ENCODE measurements around the gene CCNT2. TPM values are rescaled to one million over a fixed set of nuclear protein-coding genes. Genes with fewer than 3 reads are reported as not detected.

The CCNT2 gene
- total and polyA plus RNA-seq, 3 donors from 2014 or later, result 28.2 to 52.8 (median 49.3) TPM

DNA sequence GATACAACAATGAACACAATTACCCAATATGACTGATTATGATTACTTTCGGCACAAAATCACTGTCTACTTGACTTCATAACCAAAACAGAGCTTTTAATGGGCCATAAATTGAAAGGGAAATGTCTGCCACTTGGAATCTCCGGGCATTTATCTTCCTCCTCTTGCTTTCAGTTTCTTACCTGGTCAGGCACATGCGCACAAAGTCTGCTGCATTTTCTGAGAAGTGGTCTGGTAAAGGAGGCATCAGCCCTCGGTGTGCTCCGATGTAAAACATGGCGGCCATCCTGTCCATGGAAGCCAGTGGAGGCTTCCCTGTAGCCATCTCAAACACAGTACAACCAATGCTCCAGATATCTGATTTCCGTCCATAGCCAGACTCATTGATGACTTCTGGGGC is 62.0 kb downstream of the CCNT2 start:
- no peak for DNase-seq
- Histone ChIP-seq H3K9me3 (no peaks in the 10 kb centered on the region), H3K36me3 (ENCODE audit: low read depth, missing control alignments) (no peaks in the 10 kb centered on the region), H3K27ac (no peak overlapping the region), H3K4me3 (no peak overlapping the region), H3K27me3 (no peaks in the 10 kb centered on the region), H3K4me1 (no peaks in the 10 kb centered on the region)
- 88 to 92% methylated on average over 7 of the region's 7 CpGs for WGBS, 2 donors
- intact Hi-C loops (cut with DNase I; ENCODE audit: low total_unique reads), result no loop called here
- no peak for TF ChIP-seq POLR2A (IDR thresholded peaks at IDR 0.05)
- TF ChIP-seq, protein P1, sequence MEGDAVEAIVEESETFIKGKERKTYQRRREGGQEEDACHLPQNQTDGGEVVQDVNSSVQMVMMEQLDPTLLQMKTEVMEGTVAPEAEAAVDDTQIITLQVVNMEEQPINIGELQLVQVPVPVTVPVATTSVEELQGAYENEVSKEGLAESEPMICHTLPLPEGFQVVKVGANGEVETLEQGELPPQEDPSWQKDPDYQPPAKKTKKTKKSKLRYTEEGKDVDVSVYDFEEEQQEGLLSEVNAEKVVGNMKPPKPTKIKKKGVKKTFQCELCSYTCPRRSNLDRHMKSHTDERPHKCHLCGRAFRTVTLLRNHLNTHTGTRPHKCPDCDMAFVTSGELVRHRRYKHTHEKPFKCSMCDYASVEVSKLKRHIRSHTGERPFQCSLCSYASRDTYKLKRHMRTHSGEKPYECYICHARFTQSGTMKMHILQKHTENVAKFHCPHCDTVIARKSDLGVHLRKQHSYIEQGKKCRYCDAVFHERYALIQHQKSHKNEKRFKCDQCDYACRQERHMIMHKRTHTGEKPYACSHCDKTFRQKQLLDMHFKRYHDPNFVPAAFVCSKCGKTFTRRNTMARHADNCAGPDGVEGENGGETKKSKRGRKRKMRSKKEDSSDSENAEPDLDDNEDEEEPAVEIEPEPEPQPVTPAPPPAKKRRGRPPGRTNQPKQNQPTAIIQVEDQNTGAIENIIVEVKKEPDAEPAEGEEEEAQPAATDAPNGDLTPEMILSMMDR (IDR thresholded peaks at IDR 0.05), result no peak

DNA sequence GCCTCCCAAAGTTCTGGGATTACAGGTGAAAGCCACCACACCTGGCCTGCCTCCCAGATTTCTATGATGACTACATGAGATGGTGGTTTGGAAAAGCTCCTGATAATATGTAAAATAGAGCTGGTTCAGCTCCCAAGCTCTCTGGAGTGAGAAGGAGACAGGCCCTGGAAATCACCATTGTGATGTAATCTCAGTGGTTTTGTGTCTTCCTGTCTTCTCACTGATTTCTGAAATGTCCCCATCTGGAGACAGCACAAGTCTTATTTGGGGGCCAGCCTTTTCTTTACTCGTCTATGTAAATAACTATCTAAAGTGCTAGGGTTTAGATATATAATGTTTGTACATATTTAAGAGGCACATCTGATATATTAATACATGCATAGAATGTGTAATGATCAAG is 64.0 kb downstream of the CCNT2 start:
- H3K4me1 ChIP-seq, result no peaks in the 10 kb centered on the region
- no peak for TF ChIP-seq POLR2A (IDR thresholded peaks at IDR 0.05)
- TF ChIP-seq, protein P1 (IDR thresholded peaks at IDR 0.05), result no peak
- 84 to 90% methylated on average over 1 of the region's 1 CpG for WGBS, 2 donors
- no peaks in the 10 kb centered on the region for H3K9me3 ChIP-seq
- no peak overlapping the region for H3K27ac ChIP-seq
- H3K4me3 ChIP-seq, result no peak overlapping the region
- DNase-seq, result no peak
- intact Hi-C loops (cut with DNase I; ENCODE audit: low total_unique reads), result no loop called here
- no peaks in the 10 kb centered on the region for H3K27me3 ChIP-seq
- H3K36me3 ChIP-seq (ENCODE audit: low read depth, missing control alignments), result no peaks in the 10 kb centered on the region

DNA sequence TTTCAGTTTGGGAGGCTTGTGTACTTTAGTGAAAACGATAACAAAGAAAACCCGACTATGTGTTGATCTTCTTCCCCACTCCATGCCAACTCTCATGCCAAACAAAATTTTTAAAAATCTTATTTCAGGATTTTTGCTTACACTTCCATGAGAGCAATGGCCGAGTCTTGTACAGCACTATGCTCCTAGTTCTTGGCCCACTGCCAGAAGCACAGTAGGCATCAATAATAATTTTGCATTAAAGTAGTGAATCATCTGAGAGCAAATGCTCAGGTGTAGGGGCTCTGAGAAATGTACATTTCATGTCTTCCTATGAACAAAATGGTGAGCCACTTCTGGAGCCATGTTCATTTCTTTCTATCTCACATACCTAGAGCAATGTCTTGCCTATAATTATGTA is 66.4 kb downstream of the CCNT2 start:
- H3K9me3 ChIP-seq, result no peaks in the 10 kb centered on the region
- no peak overlapping the region for H3K27ac ChIP-seq
- WGBS, 2 donors, result 94 to 98% methylated on average over 3 of the region's 3 CpGs
- no peak for TF ChIP-seq POLR2A (IDR thresholded peaks at IDR 0.05)
- TF ChIP-seq, protein P1 (IDR thresholded peaks at IDR 0.05), result no peak
- no peaks in the 10 kb centered on the region for H3K36me3 ChIP-seq (ENCODE audit: low read depth, missing control alignments)
- no peak for DNase-seq
- intact Hi-C loops (cut with DNase I; ENCODE audit: low total_unique reads), result no loop called here
- H3K4me3 ChIP-seq, result no peak overlapping the region
- no peaks in the 10 kb centered on the region for H3K27me3 ChIP-seq
- H3K4me1 ChIP-seq, result no peaks in the 10 kb centered on the region

DNA sequence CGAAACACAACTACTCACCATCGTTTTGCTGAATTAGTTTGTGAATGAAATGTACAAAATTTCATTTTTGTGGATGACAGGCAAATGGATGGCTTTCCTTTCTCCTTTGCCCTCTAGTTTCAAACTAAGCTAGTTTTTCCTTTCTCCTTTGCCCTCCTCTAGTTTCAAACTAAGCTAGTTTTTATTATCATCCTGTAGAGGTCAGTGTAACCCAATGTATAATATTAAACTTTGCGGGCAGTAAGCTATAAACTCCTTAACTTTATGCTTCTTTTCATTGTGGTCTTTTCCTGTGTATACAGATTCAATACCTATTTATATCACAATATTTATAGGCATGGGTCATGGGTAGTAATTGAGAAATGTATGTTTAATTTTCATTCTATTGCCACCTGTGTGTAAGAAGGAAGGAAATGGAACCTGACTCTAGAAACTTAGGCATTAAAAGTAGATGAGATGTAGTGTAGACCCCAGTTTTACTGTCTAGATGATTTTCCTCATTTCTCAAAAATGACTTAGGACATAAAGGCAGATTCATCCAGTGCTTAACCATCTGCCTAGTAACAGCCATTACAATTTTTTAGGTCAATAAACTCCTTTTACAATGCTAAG is 70.5 kb downstream of the CCNT2 start:
- 27 to 41% methylated on average over 3 of the region's 3 CpGs for WGBS, 2 donors
- no peak overlapping the region for H3K27ac ChIP-seq
- intact Hi-C loops (cut with DNase I; ENCODE audit: low total_unique reads), result no loop called here
- TF ChIP-seq, protein P1 (IDR thresholded peaks at IDR 0.05), result peak in 1 of 3 experiments; percentile 9
- no peak for TF ChIP-seq POLR2A (IDR thresholded peaks at IDR 0.05)
- H3K36me3 ChIP-seq (ENCODE audit: low read depth, missing control alignments), result no peaks in the 10 kb centered on the region
- H3K27me3 ChIP-seq, result no peaks in the 10 kb centered on the region
- DNase-seq, result no peak
- H3K4me3 ChIP-seq, result no peak overlapping the region
- no peaks in the 10 kb centered on the region for H3K4me1 ChIP-seq
- H3K9me3 ChIP-seq, result no peaks in the 10 kb centered on the region

DNA sequence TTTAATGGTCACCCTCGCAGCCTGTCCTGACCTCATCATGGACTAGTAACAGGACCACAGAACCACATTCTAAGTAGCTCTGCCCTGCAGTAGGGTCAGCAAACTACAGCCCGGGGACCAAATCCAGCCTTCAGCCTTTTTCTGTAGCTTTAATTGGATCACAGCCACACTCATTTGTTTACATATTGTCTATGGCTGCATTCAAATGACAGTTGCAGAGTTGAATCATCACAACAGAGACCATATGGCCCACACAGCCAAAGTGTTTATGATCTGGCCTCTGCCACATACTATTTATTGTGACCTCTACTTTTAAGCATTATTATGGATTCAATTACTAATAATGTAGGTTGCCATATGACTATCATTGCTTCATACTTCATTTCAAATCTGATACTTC is 80.9 kb downstream of the CCNT2 start:
- intact Hi-C loops (cut with DNase I; ENCODE audit: low total_unique reads), result no loop called here
- 70 to 78% methylated on average over 2 of the region's 2 CpGs for WGBS, 2 donors

More for the DNA sequence above, 80.9 kb downstream of the CCNT2 start:
- Histone ChIP-seq H3K27me3 (no peaks in the 10 kb centered on the region), H3K27ac (no peak overlapping the region), H3K9me3 (no peaks in the 10 kb centered on the region), H3K4me3 (no peak overlapping the region), H3K4me1 (no peaks in the 10 kb centered on the region), H3K36me3 (ENCODE audit: low read depth, missing control alignments) (no peaks in the 10 kb centered on the region)
- DNase-seq, result no peak
- TF ChIP-seq, protein P1 (IDR thresholded peaks at IDR 0.05), result no peak
- TF ChIP-seq POLR2A (IDR thresholded peaks at IDR 0.05), result no peak
